ENCODE measurements around the gene PHF3.

DNA sequence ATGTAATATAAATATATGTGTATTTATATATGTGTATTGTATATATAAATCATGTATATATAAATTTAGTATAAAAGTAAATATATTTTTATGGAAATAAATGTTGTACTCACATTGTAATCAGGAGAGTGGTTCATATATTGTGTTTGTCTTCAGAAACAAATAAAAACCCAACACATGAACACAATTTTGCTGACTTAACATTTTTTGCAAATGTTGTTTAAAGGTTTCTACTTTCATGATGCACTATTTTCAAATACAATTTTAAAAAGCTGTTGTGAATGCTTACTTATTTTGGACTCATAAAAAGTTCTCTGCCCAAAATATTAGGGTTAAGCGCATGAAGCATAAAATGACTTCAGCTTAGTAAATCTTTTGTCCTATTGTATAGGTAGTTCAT, 24.0 kb upstream of the PHF3 start:
- TF ChIP-seq, protein P1, sequence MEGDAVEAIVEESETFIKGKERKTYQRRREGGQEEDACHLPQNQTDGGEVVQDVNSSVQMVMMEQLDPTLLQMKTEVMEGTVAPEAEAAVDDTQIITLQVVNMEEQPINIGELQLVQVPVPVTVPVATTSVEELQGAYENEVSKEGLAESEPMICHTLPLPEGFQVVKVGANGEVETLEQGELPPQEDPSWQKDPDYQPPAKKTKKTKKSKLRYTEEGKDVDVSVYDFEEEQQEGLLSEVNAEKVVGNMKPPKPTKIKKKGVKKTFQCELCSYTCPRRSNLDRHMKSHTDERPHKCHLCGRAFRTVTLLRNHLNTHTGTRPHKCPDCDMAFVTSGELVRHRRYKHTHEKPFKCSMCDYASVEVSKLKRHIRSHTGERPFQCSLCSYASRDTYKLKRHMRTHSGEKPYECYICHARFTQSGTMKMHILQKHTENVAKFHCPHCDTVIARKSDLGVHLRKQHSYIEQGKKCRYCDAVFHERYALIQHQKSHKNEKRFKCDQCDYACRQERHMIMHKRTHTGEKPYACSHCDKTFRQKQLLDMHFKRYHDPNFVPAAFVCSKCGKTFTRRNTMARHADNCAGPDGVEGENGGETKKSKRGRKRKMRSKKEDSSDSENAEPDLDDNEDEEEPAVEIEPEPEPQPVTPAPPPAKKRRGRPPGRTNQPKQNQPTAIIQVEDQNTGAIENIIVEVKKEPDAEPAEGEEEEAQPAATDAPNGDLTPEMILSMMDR (IDR thresholded peaks at IDR 0.05; ENCODE audit: insufficient read depth, low read length, poor library complexity, severe bottlenecking), result no peak
- no peak for TF ChIP-seq EZH2phosphoT487 (conservative IDR thresholded peaks at IDR 0.05; ENCODE audit: low read length)
